ENCODE data around the gene FHIP1B. TPM values are rescaled to one million over a fixed set of nuclear protein-coding genes. Genes with fewer than 3 reads are reported as not detected.
A peak's percentile ranks its signal among the peaks of the same experiment; 100 is the strongest.

The FHIP1B gene
- total and polyA plus RNA-seq, 11 donors, result 13.1 to 30.3 (median 16.3) TPM

DNA sequence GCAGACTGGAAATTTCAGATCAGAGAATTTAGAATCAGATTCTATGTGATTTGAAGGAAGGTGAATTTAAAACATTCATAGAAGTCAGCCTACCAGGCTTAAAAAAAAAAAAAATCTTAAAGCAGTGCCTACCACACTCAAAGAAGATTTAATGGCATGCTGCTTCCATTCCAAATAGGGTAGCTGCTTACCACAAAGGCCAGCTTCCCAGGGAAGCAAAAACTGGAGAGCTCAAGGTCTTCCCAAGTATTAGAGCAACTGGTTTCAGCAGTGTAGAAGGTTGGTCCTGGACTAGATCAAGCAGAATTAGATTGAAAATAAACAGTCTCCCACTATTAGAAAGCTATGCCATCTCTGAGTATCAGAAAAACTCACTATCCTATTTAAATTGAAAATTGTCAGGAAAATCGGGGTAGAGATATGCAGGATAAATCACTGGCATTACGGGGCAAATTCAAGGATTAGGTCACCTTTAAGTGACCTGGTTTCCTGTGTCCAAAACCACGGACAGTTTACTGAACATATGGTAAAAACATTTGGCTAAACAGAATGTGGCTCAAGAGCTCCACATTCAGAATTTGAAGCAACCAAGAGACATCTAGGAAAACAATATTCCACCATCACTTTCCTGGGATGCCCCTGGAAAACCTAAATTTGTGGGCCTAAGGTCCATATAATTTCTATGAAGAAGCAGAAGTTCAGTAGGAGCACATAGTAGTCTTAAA, 27.8 kb downstream of the FHIP1B start:
- DNase-seq, result no peak
- no peaks in the 10 kb centered on the region for H3K27me3 ChIP-seq
- no peak overlapping the region for H3K4me3 ChIP-seq
- H3K27ac ChIP-seq, result peak overlapping the region in 1 of 12 donors; percentile 17
- no peaks in the 10 kb centered on the region for H3K9me3 ChIP-seq
- no peak for TF ChIP-seq POLR2A (IDR thresholded peaks at IDR 0.05)
- TF ChIP-seq, protein P1, sequence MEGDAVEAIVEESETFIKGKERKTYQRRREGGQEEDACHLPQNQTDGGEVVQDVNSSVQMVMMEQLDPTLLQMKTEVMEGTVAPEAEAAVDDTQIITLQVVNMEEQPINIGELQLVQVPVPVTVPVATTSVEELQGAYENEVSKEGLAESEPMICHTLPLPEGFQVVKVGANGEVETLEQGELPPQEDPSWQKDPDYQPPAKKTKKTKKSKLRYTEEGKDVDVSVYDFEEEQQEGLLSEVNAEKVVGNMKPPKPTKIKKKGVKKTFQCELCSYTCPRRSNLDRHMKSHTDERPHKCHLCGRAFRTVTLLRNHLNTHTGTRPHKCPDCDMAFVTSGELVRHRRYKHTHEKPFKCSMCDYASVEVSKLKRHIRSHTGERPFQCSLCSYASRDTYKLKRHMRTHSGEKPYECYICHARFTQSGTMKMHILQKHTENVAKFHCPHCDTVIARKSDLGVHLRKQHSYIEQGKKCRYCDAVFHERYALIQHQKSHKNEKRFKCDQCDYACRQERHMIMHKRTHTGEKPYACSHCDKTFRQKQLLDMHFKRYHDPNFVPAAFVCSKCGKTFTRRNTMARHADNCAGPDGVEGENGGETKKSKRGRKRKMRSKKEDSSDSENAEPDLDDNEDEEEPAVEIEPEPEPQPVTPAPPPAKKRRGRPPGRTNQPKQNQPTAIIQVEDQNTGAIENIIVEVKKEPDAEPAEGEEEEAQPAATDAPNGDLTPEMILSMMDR (IDR thresholded peaks at IDR 0.05), result no peak
- peaks cover 0 to 28% (median 0%) of the 10 kb centered on the region in 12 donors for H3K4me1 ChIP-seq
- peaks cover 0 to 81% (median 52%) of the 10 kb centered on the region in 9 donors for H3K36me3 ChIP-seq
- intact Hi-C loops (cut with DNase I), result no loop called here
- 45 to 67% (median 59%) methylated on average over 3 of the region's 3 CpGs for WGBS, 4 donors
- ATAC-seq, result no peak

DNA sequence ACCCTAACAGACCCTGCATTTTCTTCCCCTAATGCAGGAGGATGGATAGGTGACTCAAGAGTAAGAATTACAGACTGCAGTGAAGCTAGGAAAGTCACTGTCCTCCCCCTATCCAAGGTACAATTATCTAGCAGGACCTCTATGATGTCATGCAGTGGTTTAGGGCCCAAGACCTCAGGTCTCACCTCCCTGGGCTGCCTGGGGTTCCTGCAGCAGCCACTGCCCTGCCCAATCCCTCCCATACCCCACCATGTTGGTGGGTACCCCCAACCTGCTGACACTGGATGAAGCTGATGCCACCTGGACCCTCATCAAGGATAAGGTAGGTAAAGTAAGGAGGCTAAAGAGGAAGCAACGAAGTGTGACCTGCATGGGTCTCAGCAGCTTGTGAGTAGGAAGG, 29.1 kb downstream of the FHIP1B start, which contains the start of gene C11orf42:
TSS of gene C11orf42 (plus strand) at position 192 of the 400 bp plus-strand sequence. CDS start at position 251, 59 bp downstream.
- Histone ChIP-seq H3K27ac (no peak within 1 kb of the TSS), H3K4me1 (peaks cover 0 to 37% (median 0%) of the 10 kb centered on the region in 12 donors), H3K9me3 (no peaks in the 10 kb centered on the region), H3K4me3 (no peak within 1 kb of the TSS), H3K36me3 (peaks cover 0 to 69% (median 40%) of the 10 kb centered on the region in 9 donors), H3K27me3 (no peaks in the 10 kb centered on the region)
- no peak for TF ChIP-seq POLR2A (IDR thresholded peaks at IDR 0.05)
- TF ChIP-seq, protein P1 (IDR thresholded peaks at IDR 0.05), result no peak
- ATAC-seq, result no peak
- DNase-seq, result no peak
- intact Hi-C loops (cut with DNase I), result no loop called here
- WGBS, 4 donors, result 92 to 97% (median 95%) methylated on average over 1 of the region's 1 CpG

DNA sequence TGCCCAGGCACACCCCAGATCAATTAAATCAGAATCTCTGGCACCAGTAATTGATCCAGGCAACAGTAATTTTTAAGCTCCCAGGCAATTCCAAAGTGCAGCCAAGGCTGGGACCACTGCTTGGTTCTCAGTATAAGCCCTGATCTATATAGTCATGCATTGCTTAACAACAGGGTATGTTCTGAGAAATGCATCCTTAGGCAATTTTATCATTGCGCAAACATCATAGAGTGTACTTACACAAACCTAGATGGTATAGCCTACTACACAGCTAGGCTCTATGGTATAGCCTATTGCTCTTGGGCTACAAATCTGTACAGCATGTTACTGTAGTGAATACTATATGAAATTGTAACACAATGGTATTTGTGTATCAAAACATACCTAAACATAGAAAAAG, 29.7 kb downstream of the FHIP1B start:
- ATAC-seq, result no peak

DNA sequence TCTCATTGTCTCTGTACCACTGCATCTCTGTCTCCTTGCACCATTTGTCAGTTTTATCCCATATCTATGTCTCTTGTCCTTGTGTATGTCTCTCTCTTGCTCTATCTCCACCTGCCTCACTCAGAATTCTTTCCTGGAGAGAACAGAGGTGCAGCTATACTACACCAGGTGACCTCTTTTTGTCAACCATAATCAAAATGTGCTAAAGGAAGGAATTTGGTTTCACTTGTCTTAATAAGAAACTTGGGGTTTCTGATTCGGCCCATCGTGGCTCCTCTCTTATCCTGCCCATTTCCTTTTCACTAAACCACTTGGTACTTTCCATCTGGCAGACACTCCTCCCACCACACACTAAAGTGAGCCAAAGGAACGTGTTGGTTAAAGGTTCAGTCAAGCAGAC, 31.1 kb downstream of the FHIP1B start:
- TF ChIP-seq, protein P1 (IDR thresholded peaks at IDR 0.05), result no peak
- TF ChIP-seq POLR2A (IDR thresholded peaks at IDR 0.05), result no peak
- H3K27me3 ChIP-seq, result no peaks in the 10 kb centered on the region
- no peaks in the 10 kb centered on the region for H3K9me3 ChIP-seq
- H3K4me3 ChIP-seq, result no peak overlapping the region
- ATAC-seq (no peak), DNase-seq (no peak)
- peaks cover 0 to 38% (median 0%) of the 10 kb centered on the region in 12 donors for H3K4me1 ChIP-seq
- peaks cover 0 to 48% (median 22%) of the 10 kb centered on the region in 9 donors for H3K36me3 ChIP-seq
- no peak overlapping the region for H3K27ac ChIP-seq
- intact Hi-C loops (cut with DNase I), result no loop called here
- WGBS, 4 donors, result 62 to 82% (median 76%) methylated on average over 3 of the region's 3 CpGs

More for the DNA sequence above, 29.7 kb downstream of the FHIP1B start:
- H3K4me1 ChIP-seq, result peaks cover 0 to 38% (median 0%) of the 10 kb centered on the region in 12 donors
- no peak overlapping the region for H3K4me3 ChIP-seq
- WGBS, 4 donors, result 92 to 100% (median 97%) methylated on average over 1 of the region's 1 CpG
- no peaks in the 10 kb centered on the region for H3K9me3 ChIP-seq
- H3K27ac ChIP-seq, result no peak overlapping the region
- no peaks in the 10 kb centered on the region for H3K27me3 ChIP-seq
- peaks cover 0 to 62% (median 33%) of the 10 kb centered on the region in 9 donors for H3K36me3 ChIP-seq
- TF ChIP-seq, protein P1 (IDR thresholded peaks at IDR 0.05), result no peak
- TF ChIP-seq POLR2A (IDR thresholded peaks at IDR 0.05), result no peak
- DNase-seq, result no peak
- intact Hi-C loops (cut with DNase I), result no loop called here

All from heart left ventricle (tissue), 16 donors.